HG03196 (cell line): Measurements from ENCODE around the gene FSTL4.

Source experiments
- ATAC-seq: cut with Tn5 transposase; IDR thresholded peaks from one replicate; pipeline ENCODE4 v1.9.1; 2021; ENCODE audit not compliant: unreplicated experiment

Gene FSTL4

DNA sequence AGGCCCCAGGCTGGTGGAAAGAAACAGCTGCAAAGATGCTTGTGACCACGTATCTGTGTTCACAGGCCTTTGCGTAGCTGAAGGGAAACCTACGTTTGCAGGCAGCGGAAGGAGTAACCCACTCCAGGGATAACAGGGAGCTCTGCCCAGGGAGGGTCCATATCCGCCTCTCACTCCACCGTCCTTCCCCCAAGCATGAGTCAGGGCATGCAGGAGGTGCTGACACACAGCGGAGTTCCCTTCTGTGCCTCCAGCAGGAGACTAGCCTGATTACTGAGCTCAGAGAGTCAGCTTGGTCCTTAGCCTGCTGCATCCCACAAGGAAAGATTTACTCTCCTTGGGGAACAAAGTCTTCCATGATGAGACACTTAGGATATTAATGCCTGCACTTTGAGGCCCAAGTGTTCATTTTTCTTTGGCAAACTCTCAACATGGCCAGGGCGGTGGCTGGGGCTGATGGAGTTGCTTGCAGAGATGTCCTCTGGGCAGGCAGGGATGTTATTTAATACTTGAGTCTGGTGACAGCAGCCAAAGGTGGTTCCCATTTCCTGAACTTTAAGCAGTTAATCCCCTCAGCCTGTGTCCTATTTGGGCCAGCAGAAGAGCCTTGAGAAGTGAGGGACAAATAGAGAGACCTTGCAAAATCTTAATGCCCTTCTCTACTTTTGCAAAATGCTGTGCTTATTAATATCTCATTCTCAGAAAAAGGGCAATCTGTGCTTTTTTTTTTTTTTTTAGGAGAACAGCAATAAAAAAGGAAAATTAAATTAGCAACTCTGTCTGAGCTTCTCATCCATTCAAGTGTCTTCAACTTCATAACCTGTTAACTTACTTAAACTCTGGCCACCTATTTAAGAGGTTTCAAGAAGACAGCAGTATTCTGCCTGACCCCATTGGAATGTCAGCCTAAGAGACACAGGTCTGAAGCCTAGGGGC lies 338.4 kb downstream of the FSTL4 start:
- no peak for ATAC-seq

DNA sequence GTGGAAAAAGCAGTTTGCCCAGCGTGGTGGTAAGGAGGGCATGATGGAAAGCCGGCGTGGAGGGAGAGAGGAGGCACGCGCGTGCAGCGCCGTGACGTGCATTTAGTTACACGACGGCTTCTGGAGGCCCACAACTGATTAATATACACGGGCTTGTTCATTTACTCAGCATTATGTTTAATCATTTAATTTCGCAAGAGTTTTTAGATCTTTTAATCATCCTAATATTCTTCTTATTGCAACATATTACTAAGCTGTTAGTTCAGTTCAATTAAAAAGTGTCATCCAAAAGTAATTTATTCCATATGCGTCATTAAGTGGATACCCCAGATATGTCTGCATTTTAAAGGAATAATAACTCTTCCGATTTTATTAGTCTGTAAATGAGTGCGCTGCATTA lies 340.0 kb downstream of the FSTL4 start:
- ATAC-seq: no peak

DNA sequence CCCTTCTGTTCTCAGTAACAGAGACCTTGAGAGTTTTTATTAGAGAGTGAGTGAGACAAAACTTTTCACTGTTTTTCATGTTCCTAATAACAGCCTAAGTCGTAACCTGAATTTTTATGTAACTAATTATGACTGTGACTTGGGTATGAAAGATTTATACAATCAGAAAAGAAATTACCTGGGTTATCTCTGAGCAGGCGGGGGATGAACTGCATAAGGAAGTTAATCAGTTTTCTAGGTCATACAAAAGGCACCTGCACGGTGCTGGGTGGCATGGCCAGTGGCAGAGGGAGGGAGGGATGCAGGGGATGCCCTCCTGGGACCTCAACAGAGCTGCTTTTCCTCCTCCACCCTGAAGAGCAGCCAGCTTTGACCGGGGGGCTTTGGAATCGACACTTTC lies 340.7 kb downstream of the FSTL4 start:
- no peak for ATAC-seq

DNA sequence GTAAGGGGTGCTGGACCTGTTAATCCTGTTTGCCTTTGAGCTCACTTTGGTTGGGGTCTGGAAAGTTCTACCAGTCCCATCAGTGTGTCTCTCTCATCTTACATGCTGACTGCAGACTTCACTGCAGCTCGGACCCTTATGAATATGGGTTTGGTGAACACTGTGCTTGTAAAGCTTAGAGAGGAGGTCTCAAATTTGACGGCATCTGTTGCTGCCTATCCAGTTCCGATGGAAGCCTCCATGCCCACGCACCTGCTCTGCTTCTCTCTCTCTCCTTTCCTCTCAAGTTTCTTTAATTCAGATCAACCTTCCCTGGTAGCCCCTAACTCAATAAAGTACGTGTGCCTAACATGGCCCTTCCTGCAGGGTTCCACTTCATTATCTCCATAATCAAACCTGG lies 342.6 kb downstream of the FSTL4 start:
- ATAC-seq: no peak

DNA sequence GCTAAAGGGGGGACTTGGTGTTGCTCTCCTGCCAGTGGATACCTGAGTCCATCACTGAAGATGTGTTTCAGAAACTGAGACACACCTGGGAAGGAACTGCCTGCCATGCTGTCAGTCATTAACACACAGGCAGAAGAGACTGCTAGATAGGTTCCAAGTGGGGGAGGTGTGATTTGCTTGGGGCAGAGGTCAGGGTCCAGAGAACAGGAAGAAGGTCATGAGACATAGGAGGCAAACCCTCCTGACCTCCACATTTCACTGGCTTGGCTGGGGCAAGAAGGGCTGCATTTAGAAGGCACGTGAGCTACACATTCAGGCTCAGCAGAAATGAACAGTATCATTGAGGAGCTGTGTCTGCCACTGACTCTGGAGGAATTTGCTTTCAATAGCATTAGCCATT lies 344.7 kb downstream of the FSTL4 start:
- no peak for ATAC-seq

DNA sequence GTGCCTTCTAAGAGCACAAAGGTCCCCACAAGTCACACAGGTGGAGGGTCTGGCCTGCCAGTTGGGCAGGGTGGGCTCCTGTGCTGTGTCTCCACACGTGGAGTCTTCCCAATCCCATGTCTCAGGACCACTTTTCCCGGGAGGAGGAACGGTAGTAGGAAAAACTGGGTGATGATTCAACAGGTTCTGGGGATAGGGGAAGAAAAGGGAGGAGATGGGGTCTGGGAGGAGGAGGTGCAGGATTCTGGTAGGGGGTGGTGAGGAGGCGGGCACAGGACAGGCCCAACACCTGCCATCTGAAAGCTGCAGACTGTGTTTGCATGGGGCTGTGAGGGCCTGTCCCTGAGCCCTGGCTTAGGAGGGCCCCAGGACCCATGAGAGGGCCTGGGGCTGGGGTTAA lies 345.4 kb downstream of the FSTL4 start:
- ATAC-seq: no peak

- ATAC-seq: no peak
Measured at GRCh38 chr5:133266527-133266878, 345.8 kb downstream of the FSTL4 start.

DNA sequence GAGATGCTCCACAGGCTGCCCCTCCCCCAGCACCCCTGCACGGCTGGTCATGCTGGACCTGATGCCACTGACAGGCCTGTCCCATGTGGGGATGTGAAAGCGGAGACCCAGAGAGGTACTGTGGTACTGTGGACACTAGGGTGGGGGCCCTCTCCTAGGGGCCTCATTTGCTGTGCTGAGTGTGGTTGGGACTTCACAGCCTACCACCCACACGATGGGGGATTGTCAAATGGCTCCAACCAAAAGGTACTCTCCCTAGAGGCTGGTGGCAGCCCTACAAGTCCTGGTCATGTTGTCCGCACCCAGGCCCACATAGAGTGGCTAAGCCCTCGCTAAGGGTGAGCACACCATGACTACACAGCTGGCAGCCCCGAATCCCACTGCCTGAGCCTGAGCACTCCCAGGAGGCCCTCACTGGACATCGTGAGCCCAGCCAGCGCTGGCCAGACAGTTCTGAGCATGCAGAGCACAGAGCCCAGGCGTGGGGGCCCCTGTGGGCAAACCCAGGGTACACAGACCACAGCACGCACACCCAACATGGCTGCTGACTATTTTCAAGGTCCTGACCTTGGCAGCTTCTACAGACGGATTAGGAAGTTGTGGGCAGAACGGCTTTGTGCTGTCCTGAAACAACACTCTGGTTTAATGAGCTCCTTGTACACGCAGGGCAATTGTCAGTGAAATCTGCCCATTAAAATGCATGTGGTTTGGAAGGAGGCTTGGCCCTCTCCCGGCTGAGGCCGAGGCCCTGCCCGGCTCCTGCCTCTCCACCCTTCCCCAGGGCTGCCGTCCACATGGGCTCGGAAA lies 346.4 kb downstream of the FSTL4 start:
- no peak for ATAC-seq

DNA sequence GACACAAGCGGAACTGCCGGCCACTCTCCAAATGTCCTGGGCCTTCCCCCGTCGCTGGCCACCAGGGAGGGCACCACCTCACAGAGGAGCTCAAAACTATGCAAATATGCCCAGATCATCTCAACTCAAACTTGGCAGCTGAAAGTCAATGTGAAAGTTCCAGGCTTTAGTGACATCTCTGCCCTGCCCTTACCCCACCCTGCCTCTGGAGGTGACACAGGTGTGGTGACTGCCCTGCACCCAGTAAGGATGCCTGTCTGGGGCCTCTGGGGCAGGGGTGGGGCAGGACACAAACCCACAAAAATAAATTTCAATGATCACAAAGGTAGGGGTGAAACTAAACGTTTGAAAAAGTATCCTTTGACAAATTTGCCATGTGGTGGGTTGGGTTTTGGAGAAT lies 347.1 kb downstream of the FSTL4 start:
- no peak for ATAC-seq

GRCh38 chr5:133262690-133263089 lies 349.7 kb downstream of the FSTL4 start:
- ATAC-seq: no peak

DNA sequence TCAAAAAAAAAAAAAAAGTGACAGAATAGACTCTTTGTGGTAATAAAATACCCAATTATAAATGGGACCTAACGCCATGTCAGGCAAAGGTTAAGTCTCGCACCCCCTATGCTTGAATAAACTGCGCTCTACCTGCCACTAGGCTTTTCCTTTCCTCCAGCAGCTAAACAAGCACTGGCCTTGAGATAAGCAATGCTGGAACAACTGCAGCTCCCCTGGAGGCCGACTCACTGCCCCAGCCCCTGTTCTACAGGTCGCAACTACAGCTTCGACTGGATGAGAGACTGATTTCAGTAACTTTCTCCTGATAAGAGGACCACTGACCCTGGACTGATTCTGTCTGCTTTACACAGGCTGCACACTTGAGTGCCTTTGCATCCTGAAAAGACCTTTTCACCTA lies 350.3 kb downstream of the FSTL4 start:
- ATAC-seq: no peak

GRCh38 chr5:133260715-133261114 lies 351.6 kb downstream of the FSTL4 start:
- ATAC-seq: no peak

DNA sequence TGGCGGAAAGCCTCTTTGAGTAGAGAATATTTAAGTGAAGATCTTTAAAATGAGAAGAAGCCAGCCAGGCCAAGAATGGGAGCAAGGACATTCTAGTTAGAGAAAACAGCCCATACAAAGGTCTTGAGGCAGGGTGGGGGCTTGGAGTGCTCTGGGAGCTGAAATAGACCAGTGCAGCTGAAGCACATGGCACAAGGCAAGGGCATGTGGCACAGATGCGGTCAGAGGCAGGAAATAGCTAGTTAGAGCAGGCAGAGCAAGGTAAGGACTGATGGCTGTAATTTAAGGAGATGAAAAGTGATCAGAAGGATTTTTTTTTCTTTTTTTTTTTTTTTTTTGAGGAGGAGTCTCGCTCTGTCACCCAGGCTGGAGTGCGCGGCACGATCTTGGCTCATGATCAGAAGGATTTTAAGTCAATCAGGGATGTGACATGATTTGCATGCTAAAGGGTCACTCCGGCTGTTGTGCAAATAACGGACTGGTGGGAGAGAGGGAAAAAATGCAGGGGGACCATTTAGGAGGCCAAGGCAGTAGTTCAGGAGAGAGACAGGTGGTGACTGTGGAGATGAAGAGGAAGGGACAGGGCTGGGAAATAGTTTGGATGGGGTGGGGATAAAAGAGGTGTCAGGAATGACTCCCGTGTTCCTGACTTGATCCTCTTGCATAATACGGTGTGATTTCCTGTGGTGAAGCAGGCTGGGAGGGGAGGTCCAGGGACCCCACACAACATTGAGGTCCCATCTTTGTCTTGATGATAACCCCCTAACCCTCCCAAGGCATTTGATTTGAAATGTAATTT lies 352.9 kb downstream of the FSTL4 start:
- ATAC-seq: no peak

- ATAC-seq: no peak
Measured at GRCh38 chr5:133257977-133258376, 354.4 kb downstream of the FSTL4 start.

DNA sequence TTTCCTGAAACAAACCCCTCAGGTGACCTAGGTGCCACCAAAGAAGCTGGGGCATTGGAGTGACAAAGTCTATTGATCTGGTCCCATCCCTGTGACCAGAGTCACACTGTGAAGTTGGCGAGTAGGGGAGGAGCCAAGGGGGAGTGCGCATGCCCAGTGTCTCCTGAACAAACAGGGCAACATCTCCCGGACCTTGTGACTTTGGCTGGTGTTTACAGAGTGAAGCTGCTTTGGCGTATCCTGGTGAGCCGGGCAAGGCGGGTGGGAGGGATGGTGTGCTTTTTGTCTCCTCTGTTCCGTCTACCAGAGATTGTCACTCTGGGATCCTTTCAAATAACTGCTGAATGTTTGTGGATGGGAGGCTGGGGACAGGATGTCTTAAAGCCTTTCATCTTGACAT lies 356.1 kb downstream of the FSTL4 start:
- no peak for ATAC-seq

DNA sequence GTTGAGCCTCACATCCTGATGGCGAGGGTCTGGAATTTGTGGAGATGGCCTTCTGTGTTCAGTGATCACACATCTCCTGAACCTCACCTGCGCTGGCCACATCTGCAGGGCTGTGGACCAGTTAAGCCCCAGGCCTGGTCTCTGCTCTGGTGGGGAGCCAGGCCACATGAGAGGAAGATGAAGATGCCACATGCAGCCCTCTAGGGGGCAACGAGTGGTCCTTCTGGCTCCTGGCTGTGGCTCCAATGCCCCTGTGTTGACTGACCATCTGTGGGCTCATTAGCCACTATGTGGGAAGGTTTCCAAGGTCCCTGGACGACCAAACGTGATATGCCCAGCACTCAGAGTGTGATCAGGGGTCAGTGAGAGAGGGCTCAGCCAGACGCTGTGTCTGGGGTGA lies 357.5 kb downstream of the FSTL4 start:
- no peak for ATAC-seq

DNA sequence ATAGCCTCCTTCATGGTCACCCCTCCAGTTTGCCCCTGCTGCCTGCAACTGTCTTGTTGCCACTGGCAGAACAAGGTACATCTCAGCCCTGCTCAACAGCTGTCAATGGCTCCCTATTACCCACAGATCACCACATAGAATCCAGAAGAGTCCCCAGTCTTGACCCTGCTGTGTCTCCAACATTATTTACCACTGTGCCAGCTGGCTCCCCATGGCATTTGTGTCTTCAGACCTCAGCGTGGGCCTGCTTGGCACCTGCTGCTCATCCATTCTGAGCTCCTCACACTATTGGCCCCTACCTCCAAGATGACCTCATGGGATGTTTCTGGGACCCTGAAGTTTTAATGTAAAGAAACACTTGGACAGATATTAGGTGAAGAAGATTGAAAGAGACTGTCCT lies 358.7 kb downstream of the FSTL4 start:
- ATAC-seq: no peak

GRCh38 chr5:133253070-133253469 lies 359.3 kb downstream of the FSTL4 start:
- no peak for ATAC-seq

DNA sequence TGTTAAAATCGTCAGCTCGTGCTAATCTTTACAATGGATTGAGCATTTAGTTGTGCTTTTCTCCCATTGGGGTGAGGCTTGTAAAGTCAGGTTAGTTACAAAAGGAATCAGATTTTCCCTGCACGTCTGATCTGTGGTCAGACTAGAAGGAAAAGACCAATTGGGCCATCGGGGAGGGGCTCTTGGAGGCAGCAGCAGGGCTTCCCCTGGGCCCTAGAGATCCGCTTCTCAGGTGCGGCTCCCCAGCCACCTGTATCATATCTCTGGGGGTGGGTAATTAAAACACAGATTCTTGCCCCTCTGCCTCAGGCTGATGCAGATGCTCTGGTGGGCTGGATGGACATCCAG lies 360.2 kb downstream of the FSTL4 start:
- ATAC-seq: no peak

DNA sequence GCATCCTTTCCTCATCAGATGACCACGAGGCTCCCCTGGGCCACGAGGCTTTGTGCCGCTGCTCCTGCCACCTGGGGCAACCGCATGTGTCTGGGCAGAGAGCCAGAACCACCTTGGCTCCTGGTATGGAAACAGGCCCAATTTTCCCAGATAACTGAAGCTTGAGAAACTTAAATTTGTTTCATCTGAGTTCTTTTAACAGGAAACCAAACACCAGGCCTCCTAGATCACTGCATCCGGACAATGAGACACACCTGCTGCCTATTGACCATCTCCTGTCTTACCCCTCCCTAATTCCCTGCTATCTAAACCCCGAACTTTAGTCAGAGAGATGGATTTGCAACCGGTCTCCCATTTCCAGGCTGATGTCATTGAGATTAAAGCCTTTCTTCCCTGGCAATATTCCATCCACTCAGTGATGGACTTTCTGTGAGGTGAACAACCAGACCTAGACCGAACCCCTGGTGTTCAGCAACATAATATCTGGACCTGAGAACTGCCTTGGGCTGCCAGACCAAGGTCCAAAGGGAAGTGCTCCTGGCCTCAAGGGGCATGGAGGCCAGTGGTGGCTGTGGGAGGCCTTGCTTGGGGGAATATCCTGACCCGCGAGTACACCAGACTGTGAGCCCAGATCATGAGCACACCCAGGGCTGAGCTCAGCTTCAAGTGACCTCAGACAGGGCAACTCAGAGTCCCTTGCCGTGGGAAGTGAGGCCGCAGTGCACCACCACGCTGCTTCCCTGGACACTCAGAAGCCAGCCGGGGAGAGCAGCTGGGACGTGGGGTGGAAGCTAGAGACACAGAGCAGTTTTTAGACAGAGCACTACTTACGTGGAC lies 360.8 kb downstream of the FSTL4 start:
- no peak for ATAC-seq

DNA sequence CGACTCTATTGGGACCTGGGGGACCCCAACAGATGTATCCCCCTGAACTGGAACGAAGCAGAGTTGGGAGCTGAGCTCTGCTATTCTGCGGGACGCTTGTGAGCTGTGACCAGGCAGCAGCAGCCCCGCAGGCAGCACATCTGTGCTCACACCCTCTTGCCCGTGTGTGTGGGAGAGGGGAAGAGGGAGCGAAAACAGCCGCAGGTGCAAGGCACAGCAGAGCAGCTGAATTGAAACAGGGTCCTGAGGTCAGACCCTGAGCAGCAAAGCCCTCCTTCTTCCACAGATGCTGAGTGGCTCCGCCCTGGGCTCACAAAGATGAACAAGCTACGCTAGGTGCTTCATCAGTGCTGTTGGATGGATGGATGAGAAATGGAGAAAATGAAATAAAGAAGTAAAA lies 361.8 kb downstream of the FSTL4 start:
- ATAC-seq: no peak
